HG03432 (cell line): Measurements from ENCODE around the gene TMEM108.

Experiments
- ATAC-seq: cut with Tn5 transposase; IDR thresholded peaks from one replicate; pipeline ENCODE4 v1.9.1; 2021; ENCODE audit warnings: mild to moderate bottlenecking, moderate library complexity; ENCODE audit not compliant: unreplicated experiment

TMEM108 gene

DNA sequence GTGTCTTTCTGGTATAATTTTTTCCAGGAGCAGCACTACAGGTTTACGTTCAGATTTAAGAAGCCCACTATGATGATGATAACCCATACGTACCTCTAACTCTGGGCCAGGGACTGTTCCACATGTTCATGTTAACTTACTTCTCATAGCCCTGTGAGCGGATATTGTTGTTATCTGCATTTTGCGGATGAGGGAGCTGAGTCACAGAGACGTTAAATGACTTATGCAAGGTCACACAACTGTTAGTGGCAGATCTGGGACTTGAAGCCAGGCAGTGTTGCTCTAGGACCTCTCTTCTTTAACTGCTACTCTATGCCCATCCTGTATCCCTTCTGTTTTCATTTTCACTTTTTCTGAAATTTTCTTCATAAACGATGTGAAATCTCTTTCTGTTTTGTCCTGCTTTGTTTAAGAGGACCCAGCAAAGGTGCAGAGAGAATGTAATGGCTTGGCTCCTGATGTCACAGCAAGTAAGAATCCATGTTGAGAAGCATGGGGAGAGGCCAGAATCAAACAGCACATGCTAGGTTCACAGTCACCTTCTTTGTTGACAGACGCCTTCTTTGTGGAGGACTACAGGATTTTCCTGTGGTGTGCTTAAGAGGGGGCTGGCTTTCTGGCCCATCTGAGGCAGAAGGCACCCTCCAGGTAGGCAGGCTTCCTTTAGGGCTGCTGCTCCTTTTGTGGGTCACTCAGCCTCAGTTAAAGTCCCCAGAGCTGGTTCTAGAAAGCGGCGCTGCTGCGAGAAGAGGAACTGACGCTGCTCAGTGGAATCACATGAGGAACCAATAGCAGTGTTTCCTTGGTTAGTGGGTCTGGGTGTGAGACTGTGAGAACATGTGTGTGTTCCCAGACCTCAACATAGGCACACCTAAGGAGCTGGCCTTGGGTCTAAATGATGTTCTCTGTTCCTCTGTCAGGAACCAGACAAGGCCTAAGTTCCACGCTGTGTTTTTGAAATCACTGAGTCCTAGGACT lies 121.6 kb downstream of the TMEM108 start:
- peak; percentile 56 for ATAC-seq

DNA sequence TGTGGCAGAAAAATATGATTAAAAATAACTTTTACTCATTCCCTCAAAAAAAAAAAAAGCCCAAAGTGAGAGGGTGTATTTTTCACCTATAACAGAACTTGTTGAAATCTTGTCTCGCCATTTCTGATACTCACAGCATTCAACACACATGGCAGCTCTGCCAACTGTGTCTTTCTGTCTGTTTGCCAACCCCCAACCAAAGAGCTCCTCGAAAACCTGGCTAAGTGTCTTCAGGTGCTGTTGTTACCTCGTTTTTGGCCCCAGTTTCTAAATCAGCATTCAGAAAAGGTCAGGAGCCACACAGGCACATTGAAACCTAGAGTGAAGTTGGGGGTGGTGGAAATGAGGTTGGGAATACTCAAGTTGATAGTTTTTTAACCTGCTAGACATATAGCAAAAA lies 123.5 kb downstream of the TMEM108 start:
- ATAC-seq, result no peak

DNA sequence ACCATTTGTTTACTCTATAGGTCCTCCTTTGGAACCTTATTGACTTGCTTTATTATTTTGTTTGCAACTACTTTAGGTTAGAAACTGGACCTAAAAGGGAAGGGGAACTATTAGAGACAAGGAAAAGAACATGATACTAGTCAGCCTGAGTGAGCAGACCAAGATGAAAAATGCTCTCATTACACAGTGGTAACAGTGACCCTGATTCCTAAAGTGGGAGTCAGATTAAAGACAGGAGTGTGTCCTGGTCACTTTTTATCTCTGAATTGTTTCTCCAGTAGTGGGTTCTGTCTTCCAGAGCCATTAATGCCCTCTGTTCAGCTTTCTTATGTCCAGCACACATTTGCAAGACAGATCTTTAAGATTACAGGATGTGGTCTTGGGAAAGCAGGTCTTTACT lies 124.1 kb downstream of the TMEM108 start:
- ATAC-seq, result no peak

DNA sequence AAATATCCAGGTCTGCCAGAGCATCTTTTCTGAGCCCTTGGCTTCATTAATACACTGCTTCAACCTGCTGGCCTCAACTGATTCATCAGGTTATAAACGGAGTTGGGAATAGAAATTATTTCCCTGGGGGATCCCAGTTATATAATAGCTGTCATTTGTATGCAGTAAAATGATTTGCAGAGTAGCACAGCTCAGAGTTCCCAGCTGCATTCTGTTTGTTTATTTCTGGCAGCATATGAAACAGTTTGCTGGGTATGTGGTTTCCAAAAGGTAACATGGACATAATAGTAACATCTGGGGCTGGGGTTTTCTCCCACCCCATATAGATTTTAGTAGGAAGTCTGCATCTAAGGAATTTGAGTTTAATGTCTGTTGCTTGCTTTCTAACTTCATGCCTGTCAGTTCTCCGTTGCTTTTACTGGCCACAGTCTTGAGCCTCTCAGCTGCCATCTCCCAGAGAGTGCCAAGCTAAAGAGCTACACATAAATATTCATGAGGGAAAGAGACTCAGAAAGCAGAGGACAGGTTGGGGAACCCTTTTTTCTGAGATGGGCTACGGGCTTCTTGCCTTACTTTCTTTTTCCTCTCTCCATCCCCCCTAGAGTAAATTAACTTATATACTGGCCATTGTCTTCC lies 124.6 kb downstream of the TMEM108 start:
- no peak for ATAC-seq

DNA sequence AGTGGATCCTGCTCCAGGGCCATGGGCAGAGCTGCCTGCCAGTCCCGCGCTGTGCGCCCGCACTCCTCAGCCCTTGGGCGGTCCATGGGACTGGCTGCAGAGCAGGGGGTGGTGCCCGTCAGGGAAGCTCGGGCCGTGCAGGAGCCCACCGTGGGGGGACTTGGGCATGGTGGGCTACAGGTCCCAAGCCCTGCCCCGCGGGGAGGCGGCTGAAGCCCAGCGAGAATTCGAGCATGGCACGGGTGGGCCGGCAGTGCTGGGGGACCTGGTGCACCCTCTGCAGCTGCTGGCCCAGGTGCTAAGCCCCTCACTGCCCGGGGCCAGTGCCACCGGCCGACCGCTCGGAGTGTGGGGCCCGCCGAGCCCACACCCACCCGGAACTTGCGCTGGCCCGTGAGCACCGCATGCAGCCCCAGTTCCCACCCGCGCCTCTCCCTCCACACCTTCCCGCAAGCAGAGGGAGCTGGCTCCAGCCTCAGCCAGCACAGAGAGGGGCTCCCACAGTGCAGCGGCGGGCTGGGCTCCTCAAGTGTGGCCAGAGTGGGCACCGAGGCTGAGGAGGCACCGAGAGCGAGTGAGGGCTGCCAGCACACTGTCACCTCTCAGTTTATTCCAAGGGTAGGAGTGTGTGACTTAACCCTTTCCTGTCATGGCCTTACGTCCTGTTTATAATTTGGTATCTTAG lies 129.3 kb downstream of the TMEM108 start:
- no peak for ATAC-seq

DNA sequence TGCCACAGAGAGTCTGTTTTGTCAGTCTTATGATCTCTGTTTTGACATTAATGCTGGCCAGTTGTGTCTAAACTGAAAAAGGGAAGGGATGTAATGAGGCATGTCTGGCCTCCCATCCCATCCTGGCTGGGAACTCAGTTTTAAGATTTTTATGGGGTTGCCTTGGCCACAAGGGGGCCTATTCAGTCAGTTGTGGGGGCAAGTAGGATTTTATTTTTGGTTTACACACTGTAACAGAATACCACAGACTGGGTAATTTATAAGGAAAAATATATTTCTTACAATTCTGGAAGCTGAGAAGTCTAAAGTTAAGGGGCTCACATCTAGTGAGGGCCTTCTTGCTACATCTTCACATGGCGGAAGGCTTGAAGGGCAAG lies 129.8 kb downstream of the TMEM108 start:
- ATAC-seq, result no peak

GRCh38 chr3:133169331-133170068 lies 131.3 kb downstream of the TMEM108 start:
- no peak for ATAC-seq

DNA sequence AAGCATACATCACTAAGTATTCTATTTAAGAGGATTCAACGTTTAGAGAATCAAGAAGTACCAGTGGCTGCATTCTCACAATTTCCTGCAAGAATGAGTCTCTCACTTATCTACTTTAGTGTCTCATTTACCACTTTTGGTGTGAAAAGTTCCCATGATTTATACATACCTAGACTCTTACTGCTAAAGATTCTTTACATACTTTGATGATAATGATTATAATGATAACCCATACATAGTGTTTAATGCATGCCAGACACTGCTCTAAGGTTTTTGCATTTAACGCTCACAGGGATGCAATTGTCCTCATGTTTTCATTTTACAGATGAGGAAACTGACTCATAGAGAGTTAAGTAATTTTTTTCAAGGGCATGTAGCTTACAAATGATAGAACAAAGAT lies 133.6 kb downstream of the TMEM108 start:
- no peak for ATAC-seq

- no peak for ATAC-seq
Observed at GRCh38 chr3:133181392-133182150, 143.4 kb downstream of the TMEM108 start.

- ATAC-seq, result no peak
Observed at GRCh38 chr3:133187870-133188379, 149.7 kb downstream of the TMEM108 start.

DNA sequence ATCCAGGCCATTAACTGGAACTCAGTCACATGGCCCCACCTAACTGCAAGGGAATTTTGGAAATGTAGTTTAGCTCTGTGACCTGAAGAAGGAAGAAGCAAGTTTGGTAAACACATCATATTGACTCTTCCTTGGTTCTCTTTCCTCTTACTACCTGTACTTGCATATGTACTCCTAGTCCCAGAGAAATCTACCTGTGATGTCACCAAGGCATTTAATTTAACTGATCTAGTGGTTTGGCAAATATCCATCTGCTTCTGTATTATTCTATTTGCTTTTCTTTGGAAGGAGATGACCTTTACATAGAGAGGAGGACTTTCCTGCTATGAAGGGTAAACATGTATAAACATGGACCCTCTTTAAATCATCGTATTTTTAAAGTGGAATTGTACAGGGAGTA lies 150.8 kb downstream of the TMEM108 start:
- ATAC-seq, result no peak

DNA sequence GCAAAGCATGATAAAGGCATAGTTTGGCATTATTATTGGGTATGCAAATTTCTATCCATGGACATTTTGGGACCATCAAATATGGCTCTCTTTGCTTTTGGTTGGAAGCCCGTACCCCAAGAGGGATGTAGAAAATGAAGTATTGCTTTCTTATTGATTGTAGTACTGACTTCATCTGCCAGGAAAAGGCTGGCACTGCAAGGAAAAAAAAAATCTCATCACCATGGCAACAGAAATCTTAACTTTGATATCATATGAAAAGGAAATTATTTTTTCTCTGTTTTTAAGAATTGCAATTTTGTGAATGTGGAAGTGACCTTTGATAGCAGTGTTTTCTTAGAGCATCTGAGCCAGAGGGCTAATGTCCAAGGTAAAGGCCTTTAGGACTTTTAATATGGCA lies 151.7 kb downstream of the TMEM108 start:
- no peak for ATAC-seq

DNA sequence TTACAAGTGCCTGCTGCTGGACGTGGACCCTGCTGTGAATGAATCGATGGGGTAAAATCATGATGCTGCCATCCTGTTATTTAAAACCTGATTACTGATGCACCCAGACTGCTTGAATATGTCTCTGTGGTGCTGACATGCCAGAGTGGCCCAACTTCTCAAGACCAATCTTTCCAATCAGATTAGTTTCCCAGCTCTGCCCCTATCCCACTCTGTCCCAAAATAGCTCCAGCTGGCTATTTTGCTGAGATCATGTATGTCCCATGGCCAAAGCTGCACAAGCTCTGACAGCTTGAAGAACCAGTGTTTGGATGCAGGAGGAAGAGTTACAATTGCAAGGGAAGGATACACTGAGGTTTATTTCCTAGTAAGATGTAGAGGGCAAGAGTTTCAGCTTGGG lies 153.6 kb downstream of the TMEM108 start:
- ATAC-seq, result no peak

DNA sequence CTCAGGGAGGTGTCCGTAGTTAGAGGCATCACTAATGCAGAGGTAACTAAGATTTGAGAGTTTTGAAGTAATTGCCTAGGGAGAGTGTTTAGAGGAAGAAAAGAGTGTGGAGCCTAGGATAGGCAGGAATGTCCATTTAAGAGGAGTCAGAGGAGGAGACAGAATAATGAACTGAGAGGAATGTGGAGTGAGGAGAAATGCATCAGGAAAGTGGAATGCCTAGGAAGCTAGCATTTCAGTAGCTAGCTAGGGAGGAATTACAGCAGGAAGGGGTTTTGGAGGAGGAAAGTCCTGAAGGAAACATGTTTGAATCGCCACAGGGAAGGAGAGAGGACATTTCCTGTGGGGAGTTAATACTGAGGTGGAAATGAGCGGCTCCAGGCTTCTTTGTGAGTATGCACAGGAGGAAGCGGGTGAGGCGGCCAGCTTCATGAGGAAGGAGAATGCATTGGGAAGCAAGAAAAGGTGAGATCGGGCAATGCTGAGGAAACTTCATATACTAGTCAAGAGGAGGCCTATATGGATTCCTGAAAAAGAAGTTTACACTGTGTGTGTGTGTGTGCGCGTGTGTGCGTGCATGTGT lies 154.3 kb downstream of the TMEM108 start:
- ATAC-seq, result no peak

DNA sequence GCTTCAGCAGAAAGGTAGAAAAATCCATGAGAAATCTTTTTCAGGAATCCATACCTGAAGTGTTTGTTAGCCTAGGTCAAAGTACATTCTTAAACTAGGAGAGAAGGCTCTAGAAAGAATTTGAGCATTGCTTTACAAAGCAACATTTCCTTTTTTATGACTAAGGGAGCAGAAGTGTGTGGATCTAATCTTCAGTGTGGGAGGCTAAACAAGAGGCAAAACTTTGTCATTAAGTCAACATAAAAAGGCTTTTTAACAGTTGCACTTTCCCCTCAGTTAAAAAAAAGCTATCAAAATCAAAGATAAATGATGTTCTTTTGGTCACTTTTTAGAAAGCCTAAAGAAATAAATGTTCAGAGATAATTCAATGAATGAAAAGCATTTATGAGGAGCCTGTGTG lies 154.8 kb downstream of the TMEM108 start:
- no peak for ATAC-seq

DNA sequence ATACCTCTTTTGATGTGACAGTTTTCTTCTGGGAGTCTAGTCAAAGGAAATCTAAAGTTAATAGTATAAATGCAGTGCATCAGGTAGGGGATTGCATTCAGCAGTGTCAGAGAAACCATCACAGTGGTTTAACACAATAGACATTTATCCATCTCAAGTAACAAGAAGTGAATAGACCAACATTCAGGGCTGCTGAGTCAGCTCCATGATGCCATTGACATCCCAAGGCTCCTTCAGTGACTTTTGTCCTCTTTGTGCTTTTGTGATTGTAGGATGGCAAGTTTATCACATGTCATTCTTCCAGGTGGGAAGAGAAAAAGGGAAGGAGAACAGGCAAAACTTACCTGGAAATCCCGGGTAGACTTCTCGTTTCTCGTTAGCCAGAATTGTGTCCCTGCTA lies 158.3 kb downstream of the TMEM108 start:
- no peak for ATAC-seq

DNA sequence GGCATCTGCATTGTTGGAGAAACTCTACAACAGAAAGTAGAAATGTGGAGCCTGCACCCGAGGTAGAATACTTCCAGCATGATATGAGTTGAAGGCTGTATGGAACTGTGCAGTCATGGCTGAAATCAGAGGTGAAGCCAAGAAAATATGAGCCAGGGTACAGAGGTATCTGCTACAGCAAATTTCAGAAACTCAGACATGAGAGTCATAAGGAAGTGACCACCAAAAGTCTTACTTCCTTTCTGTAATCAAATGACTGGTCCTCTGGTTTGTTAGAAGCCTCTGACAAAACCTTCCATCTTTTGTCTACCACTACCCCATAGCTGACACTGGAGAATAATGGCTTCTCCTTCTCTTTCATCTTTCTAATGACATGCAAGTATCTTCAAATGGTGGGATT lies 159.4 kb downstream of the TMEM108 start:
- no peak for ATAC-seq

DNA sequence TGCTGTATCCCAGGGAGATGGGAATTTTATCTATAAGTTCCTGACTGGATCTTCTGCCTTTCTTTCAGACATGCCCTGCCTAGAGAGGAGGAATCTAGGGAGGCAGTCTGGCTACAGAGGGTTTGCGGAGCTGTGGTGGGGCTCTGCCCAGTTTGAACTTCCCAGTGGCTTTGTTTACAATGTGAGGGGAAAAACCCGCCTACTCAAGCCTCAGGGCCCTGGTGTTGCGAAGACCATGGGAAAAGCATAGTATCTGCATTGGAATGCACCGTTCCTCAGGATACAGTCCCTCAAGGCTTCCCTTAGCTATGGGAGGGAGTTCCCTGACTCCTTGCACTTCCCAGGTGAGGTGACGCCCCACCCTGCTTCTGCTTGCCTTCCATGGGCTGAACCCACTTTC lies 168.7 kb downstream of the TMEM108 start:
- no peak for ATAC-seq

DNA sequence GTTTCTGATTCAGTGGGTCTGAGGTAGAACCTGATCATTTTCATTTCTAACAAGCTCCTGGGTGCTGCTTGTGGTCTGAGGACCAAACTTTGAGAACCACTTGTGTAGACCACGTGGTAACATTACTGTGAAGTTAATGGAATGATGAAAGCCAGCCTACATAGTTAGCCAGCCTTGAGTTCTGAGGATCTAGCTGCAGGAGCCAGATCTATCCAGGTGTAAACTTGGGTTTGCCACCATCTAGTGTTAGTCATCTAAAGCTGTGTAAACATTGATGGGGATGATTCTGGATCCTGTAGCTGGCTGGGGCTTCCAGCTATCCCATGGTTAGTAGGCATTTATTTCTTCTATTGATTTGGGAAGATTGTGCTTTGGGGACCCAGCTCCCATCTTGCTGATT lies 170.0 kb downstream of the TMEM108 start:
- no peak for ATAC-seq
